NK-92 (cell line): Measurements from ENCODE around the gene TM7SF3.
"Not testable (repeated sequence)": the region's sequence is repeated elsewhere in the genome, so short reads cannot be mapped to it uniquely, and the experiment has no call there.

Experiments
- DNase-seq: peaks from one replicate; lab custom pipeline; 2025; ENCODE audit not compliant: unreplicated experiment; lab: John Stamatoyannopoulos, UW

Gene TM7SF3

GRCh38 chr12:27014085-27014858 lies at the start of gene TM7SF3:
Gene TM7SF3 (minus strand): TSS chr12:27014384. CDS start chr12:27014168, 216 bp downstream.
- DNase-seq = peak; percentile 54

DNA sequence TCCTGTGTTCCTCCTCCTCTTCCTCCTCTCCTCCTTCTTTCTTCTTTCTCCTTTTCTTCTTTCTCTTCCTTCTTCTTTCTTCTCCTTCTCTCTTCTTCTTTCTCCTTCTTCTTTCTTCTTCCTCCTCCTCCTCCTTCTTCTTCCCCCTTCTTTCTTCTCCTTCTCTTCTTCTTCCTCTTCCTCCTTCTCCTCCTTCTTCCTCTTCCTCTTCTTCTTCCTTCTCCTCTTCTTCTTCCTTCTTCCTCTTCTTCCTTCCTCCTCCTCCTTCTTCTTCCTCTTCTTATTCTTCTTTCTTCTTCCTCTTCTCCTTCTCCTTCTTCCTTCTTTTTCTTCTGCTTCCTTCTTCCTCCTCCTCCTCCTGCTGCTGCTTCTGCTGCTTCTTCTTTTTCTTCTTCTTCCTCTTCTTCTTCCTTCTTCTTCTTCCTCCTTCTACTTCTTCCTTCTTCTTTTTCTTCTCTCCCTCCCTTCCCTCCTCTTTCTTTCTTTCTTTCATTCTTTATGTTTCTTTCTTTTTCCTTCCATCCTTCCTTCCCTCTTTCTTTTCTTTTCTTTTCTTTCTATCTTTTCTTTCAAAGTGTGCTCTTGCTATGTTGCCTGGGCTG lies 49.2 kb upstream of the TM7SF3 start:
- no peak for DNase-seq

GRCh38 chr12:27061317-27061716 lies 47.1 kb upstream of the TM7SF3 start:
- DNase-seq = no peak

DNA sequence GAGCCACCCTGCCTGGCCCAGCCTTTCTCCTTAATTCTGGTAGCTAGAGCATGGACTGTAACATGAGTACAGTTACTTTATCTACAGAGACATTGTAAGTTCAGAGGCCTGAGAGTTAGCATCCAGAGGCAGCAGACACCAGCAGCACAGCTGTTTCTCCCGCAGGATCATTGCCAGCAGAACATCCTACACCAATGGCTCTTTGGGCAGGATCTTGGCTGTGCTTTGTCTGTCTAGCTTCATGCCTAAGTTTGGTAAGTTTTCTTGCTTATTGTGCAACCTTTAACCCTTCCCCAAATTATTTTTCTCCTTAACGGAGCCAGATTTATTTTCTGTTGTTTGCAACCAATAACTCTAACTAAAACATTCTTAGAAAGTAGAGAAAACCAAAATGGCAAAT lies 46.6 kb upstream of the TM7SF3 start:
- no peak for DNase-seq

- no peak for DNase-seq
These were observed 43.4 kb upstream of the TM7SF3 start for GRCh38 chr12:27057543-27057942.

DNA sequence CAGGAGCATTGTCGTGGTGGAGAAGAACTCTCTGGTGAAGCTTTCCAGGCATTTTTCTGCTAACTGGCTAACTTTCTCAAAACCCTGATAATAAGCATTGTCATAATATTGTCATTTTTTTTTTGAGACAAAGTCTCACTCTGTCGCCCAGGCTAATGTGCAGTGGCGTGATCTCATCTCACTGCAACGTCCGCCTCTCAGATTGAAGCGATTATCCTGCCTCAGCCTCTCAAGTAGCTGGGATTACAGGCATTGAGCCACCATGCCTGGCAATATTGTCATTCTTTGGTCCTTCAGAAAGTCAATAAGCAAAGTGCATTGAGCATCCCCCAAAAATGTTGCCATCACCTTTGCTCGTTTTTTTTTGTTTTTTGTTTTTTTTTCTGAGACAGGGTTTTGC lies 41.8 kb upstream of the TM7SF3 start:
- DNase-seq = no peak

- DNase-seq = no peak
These were observed 38.6 kb upstream of the TM7SF3 start for GRCh38 chr12:27052742-27053141.

GRCh38 chr12:27052176-27052575 lies 38.0 kb upstream of the TM7SF3 start:
- no peak for DNase-seq

- DNase-seq = no peak
These were observed 34.9 kb upstream of the TM7SF3 start for GRCh38 chr12:27048822-27049752.

GRCh38 chr12:27042018-27042417 lies 27.8 kb upstream of the TM7SF3 start:
- DNase-seq = not testable (repeated sequence)

DNA sequence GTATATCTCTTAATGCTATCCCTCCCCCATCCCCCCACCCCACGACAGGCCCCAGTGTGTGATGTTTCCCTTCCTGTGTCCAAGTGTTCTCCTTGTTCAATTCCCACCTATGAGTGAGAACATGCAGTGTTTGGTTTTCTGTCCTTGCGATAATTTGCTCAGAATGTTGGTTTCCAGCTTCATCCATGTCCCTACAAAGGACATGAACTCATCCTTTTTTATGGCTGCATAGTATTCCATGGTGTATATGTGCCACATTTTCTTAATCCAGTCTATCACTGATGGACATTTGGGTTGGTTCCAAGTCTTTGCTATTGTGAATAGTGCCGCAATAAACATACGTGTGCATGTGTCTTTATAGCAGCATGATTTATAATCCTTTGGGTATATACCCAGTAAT lies 26.5 kb upstream of the TM7SF3 start:
- not testable (repeated sequence) for DNase-seq

GRCh38 chr12:27034607-27035293 lies 20.6 kb upstream of the TM7SF3 start:
- no peak for DNase-seq

GRCh38 chr12:27032679-27033078 lies 18.5 kb upstream of the TM7SF3 start:
- no peak for DNase-seq

DNA sequence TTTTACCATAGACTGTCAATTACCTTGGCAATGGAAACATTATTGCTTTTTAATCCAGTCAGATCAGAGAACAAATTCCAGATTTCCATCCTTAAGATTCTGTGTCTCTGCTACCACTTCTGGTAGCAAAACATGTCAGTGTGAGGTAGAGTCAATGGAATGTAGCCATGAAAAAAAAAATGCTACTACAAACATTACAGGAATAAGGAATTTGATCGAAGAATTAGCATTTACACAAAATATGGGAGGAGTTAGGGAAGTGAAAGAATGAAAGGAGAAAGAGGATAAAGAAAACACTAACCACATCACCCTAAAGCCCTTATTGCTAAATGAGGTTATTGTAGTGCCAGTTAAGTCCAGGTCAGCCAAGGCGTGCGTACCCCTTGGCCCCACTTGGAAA lies 17.3 kb upstream of the TM7SF3 start:
- no peak for DNase-seq

DNA sequence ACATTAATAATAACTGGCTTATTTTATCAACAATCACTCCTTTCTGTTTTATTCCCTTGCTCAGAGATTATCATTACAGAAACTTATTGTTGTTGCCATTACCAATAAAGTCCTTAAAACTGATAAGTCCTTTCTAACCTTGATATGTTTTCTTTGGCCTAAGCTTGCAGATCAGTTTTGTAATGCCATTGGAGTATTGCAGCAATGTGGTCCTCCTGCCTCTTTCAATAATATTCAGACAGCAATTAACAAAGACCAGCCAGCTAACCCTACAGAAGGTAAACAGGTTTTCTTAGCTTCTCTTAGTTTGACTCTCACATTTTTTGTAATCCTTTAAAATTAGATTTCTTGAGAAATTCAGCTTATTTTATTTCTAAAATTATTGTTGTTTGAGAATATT lies 12.1 kb upstream of the TM7SF3 start:
- no peak for DNase-seq

DNA sequence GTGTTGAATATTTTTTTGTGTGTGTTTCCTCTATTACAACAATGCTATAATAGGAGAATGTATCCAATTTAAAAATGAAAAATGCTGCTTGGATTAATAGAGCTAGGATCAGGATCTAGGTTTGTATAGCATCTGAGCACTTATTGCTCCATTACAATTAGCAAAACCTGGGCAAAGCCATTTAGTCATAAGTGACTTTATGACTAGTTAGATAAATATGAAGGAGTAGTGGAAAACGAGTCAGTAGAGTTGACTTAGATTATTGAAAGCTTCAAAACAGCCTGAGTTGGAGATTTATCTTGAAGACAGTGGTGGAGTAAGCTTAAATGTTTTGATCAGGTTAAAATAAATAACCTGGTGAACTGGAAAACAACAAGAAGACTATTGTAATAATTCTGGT lies 10.9 kb upstream of the TM7SF3 start:
- no peak for DNase-seq

DNA sequence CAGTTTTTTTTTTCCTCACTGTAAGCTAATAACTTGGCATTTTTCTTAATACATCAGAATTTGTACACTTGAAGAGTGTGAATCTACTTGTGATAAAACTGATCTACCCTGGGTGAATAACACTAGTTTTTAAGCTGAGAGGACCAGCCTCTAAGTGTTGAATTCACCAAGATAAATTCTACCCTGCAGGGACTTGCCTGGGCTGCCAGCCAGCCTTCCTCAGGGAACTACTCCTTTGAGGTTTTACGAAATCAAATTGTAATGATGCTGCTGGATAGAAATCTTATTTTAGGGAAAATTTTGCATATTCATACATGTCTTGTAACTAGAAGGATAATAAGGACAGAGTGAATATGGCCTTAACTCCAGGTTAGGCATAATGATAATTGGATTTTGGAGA lies 10.1 kb upstream of the TM7SF3 start:
- DNase-seq = no peak

DNA sequence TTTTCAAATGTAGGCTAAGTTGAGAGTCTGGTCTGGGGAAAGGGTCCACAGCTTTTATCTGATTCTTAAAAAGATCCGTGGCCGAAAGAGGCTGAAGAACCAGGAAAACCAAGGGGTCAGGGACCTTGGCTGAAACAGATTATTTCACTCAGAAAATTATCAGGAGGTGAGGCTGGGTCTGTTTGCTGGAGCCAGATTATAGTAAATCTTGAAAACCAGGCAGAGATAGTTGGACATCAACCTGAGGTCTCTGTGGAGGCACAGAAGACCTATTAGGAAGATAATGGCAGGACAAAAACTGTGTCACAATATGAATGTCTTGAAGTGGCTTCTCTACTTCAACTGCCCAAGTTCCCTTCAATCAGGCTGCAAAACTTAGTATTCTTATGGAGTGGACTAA lies 6.6 kb upstream of the TM7SF3 start:
- no peak for DNase-seq

- no peak for DNase-seq
These were observed 3.9 kb upstream of the TM7SF3 start for GRCh38 chr12:27018037-27018436.

- DNase-seq = not testable (repeated sequence)
These were observed 3.1 kb upstream of the TM7SF3 start for GRCh38 chr12:27017163-27017823.

DNA sequence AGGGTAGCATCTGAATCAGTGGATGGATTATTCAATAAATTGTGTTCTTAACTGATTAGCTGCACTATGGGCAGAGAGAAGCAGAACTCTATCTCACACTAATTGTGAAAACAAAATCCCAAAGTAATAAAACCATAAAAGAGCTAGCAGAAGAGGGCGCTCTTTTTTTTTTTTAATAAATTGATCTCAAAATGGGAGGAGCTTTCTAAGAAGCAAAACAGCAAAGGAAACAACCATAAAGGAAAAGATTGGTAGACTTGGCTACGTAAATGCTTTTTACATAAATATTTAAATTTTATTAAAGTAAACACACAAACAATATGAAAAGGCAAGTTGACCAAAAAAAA lies 1.5 kb upstream of the TM7SF3 start:
- DNase-seq = no peak
